ENCODE results near the gene GPR87. TPM values are rescaled to one million over a fixed set of nuclear protein-coding genes. Genes with fewer than 3 reads are reported as not detected.

The GPR87 gene
- polyA plus RNA-seq, 1 donor: not detected

DNA sequence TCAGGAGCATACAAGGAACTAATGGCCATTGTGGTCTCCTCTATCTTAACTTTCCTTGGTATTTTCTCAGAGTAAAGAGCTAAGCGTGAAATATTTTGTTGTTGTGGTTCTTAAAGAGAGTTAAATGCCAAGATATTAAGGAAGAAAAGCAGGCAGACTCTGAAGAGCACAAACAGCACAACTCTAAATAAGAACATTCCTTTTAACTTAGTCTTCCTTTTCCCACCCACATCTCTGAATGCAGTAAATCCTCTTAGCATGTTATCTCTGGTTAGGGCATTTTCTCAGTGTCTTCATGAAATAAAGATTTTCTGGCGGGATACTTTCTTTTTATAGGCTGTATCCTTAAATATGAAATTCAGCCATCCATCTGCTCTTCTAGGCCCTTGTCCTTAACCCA lies 1.5 kb downstream of the GPR87 start:
- no peak for DNase-seq

DNA sequence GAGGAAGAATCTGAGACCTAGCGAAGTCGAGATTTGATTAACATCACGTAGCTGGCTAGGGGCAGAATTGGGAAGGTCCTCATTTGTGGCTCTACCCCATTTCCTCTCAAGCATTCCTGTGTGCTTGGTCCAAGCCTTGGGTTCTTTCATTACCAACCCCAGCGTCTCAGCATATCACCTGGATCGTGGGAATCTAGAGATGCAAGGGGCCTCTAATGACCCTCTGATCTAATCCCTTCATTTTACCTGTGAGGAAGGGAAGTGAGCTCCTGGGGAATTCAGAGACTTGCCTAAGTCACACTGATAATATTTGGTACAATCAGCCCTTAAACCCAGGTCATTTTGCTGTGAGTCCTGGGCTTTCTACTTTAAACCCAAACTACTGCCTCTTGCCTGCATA lies 2.0 kb downstream of the GPR87 start:
- DNase-seq: no peak

DNA sequence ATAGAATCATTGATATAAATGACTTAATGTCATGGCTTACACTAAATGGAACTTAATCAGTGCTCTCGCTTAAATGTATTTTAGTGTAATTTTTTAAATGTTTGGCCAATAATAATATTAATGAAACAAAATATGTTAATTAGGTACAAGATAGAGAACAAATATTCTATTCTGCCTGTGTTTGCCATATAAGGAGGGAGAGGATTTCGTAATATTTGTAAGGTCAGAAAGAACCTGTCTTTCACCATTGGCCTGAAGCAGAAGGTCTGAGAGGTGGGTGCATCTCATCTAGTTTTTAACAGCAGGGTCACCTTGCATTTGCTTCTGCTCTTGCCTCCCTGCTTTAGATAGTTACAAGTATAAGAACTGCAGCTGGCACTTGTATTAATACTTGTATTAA lies 2.5 kb downstream of the GPR87 start:
- no peak for DNase-seq

DNA sequence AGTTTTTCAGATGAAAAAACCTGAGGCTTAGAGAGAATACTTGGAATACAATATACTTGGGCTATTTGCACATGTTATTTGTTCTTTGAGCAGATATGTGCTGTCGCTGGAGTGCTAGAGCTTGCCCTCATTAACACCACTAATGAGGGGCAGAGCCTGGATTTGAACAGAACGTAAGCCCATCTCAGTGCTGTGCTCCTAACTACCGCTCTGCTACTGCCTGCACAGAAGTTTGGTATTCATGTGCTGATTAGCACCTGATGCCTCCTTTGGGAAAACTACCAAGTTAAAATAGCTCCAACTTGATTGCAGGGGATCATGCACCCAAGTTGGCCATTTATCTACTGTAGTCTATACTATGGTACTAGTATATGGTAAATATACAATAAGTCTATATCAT lies 3.6 kb downstream of the GPR87 start:
- DNase-seq: no peak

DNA sequence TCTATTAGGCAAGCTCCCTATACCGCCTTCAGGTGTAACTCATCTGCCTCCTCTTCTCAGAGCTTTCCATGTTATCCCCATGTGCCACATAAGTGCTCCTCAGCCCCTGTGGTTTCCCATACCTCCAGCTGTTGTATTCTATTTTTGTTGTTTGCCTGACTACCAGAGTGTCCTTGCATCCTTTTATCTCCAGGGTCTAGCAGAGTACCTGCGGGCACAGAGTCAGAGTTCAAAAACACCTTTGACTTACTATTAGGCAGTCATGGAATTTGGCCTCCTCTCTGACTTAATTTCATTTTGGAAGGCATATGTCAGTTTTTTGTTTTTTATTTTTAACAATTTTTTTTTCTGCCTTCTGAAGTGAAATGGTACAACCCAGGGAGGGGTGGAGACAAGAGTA lies 7.1 kb downstream of the GPR87 start:
- no peak for DNase-seq

DNA sequence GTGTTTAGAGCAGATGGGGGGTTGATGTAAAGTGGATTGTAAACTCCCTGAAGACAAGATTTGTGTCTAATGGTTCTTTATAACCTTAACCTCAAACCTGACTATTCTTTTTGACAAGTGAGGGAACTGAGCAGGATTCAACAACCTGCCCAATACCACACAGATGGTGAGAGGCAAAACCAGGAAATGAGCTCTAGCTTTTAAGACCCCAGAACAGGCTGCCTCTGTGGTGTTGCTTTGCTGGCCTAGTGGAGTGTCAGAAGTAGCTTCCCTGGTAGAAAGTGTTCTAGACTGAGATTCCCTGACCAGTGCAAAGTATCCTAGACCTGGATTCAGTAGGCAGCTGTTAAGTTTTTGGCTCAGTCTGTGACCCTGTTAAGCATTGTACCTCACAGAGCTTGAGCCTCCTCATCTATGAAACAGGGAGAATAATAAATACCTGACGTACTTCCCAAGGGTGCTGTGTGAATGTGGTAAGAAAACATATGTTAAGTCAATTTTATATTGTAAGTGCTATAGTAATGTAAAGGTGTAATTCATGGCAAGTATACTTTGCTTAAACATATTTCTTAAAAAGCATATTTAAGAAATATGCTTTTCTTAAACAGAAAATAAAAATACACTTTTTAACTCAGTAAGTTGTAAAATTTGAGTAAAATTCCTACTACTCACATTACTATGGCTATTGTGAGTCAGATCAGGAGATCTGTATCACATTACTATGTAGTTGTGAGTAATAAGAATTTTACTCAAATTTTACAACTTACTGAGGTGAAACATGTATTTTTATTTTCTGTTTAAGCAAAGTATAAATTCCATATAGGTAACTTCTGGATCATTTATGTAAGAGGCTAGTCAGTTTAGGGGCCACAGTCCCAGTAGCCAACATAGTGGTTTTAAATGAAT lies 8.8 kb downstream of the GPR87 start:
- DNase-seq: no peak

DNA sequence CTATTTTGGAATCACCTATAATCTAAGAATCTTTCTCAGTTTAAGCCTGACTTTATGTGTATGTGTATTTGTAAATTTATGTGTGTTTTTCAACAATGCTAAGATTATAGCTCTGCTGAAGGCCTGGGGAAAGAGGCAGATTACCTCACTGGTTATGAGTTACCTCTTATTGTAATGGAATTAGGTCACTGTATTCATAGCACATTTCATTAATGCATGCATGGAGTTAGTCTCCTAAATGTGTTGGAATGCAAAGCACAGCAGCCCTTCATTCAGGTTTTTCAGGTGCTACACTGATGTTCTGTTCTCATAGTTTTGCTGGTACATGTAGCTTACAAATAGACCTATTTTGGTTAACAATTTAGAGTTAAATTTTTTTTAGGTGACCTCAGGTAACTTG lies 9.5 kb downstream of the GPR87 start:
- DNase-seq: no peak

DNA sequence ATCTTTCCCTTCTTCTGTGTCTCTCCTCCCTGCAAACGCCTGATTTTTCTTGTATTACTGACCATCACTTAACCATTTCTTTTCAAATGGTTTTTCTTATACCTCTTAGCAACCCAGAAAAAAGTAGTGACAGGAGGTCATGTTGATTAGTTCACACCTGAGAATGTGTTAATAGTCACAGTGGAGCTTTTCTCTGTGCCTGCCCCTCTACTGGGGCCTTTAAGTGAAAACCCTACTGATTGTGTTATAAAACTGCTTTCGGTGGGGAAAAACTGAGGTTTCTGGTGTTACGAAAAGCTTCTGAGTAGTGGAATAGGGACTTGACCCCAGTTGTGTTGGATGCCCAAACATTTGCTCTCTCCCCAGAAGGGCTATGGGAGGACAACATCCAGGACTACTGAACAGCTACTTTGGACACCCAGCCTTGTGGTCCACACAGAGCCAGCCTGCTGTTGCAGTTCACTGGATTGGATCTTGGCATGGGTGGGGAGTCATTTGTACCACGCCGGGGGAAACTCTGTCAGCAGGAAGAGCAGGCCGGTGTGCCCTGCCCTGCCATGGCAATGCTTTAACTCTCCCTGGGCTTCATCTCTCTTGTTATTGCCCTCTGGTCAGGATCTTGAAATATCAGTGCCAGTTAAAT lies 10.3 kb downstream of the GPR87 start:
- DNase-seq: no peak

DNA sequence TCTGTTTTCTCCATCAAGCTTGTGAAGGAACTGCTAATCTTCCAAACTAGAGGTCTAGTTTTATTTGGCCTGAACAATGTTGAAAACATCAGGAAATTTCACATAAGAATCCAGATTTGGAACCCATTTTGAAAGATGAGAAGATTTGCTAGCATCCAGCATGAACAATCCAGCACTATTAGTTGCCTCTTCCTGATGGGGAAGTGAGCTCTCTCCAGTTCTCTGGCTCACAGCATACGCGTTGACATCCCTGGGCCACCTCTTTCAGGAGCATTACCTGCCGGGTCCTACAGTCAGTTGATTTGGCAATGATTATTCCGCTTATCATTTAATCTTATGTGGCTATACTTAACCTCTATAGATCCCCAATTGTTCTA lies 10.9 kb downstream of the GPR87 start:
- no peak for DNase-seq

DNA sequence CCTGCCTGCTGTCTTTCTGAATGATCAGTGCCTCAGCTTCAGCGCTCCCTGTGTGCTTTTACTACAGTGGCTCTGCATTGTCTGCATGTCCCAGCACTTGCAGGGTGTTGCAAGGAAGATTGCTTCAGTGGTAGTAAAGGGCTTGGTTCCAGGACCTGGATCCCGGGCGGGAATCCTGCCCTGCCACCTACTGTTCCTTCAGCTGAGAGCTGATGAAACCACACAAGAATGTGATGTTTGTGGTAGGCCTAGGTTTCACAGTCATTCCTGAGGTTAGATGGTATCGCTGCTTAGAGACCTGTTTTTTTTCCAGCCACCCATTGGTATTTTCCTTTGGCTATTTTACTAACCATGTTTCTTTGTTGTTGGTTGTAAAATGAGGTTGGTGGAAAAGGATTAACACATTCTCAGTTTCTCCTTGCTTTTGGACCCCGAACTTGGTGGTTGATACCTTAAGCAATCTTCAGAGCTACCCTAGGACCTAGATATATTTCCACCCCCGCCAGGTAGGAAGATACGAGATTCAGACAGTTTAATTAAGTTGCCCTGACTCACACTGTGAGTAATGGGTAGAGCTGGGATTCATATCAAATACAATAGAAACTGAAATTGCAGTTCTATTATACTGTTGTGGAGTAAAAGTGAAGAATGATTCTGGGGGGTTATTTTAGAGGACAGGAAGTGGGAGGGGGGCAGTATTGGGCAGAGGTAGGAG lies 11.4 kb downstream of the GPR87 start:
- DNase-seq: no peak

DNA sequence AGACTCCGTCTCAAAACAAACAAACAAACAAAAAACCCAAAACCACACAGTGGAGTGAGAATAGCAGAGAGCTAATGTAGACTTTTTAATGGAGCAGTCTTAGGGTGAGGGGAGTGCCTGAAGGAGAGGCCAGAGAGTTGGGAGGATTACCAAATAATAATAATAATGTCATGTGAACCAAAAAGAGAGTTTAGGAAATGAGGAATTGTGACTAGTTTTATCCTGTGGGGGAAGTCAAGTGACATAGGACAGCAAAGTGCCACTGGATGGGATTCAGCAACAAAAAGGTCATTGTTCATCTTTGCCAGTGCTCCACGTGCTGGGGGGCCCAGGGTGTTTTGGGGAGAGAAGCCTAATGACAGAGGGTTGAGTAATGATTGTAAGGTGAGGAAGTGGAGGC lies 12.9 kb downstream of the GPR87 start:
- no peak for DNase-seq

DNA sequence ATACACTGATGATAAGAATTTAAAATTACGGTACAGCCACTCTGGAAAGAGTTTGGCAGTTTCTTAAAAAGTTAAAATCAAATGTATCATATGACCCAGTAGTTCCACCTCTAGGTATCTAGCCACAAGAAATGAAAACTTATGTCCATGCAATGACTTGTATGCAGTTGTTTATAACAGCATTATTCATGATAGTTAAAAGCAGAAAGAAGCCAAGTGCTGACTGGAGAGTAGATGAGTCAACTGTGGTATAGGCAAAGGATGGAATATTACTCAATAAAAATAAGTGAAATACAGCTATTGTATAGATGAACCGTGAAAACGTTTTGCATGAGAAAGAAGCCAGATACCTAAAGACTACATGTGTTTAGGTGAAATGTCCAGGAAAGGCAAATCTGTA lies 14.8 kb downstream of the GPR87 start:
- no peak for DNase-seq

DNA sequence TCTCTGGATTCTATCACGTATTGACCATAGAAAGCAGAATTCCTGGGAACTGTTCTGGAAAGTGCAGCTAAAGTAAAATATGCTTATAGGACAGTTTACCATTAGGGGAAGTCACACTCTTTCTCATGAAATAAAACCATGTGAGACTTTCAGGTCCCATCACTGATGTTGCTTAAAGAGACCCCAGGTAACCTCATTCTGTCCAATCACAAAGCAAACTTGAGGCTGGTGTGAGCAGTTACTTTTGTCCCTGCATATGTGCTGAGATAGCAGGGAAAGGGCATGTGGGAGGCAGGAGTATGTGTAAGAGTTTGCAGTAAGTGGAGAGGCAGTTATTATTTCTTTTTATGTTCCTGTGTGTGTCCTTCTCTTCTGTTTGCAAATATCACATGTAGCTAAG lies 16.1 kb downstream of the GPR87 start:
- no peak for DNase-seq

DNA sequence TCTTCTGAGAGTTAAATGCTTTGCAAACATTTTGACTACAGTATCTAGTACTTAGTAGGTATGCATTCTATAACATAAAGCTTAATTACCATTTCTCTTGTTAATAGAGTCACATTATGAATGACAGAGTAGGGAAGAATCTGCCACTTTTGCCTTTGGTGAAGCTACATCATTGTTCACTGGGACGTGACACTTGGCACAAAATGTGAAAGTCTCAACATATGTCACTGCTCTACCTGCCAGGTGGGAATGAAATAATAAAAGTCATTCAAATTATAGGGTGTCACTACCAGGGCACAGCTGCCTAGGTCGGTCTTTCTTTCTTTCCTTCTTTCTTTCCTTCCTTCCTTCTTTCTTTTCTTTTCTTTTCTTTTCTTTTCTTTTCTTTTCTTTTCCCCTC lies 17.6 kb downstream of the GPR87 start:
- no peak for DNase-seq

DNA sequence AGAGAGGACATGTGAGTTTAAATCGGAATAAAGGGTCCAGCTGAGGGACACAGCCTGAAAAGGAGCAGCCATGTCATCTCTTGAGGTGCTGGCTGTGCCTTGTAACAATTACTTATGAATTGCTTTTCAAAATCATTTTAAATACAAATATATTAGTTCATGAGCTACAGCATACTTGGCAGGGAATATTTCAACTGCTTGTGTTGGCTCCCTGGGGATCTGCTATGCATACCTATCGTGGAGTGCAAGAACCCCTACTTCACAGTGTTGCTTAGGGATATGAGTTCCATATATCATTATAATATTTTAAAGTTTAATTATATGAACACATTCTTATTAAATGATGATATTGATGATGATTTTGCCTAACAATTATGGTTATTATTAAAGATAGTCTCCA lies 19.2 kb downstream of the GPR87 start:
- DNase-seq: no peak

DNA sequence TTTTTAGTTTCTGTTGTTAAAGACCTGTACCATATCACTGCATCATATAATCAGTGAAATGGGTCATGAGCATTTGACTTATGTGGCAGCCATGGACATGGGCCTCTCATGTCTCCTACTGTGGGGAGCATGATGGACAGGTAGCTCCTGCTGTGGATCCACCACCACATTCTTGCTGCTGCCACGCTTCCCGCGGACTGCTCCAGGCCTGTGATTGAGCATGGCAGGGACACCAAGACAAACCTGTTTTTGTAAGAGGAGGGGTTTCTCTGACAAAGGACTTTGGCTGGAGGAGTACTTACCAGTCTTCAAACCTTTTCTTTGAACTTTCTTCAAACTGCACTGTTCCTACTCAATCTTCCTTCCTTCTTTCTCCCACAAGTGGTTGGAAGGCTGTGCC lies 20.4 kb downstream of the GPR87 start:
- DNase-seq: no peak

DNA sequence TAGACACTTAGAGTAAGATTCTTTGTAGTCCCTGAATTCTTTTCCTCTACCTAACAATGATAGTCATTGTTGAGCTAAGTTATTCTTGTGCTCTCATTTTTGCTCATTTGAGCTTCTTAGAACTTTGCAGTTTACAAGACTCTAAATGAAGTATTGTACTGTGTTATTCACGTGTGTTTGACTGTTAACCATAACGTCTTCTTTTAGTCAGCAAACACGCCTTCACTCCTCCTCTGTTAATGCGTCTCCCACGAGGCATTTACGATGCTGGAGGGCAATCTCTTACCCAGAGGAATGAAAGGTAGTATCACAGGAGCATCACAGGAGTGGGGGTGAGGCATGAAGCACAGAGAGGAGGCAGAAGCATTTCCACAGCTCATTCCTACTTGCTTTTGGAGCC lies 23.5 kb downstream of the GPR87 start:
- no peak for DNase-seq

DNA sequence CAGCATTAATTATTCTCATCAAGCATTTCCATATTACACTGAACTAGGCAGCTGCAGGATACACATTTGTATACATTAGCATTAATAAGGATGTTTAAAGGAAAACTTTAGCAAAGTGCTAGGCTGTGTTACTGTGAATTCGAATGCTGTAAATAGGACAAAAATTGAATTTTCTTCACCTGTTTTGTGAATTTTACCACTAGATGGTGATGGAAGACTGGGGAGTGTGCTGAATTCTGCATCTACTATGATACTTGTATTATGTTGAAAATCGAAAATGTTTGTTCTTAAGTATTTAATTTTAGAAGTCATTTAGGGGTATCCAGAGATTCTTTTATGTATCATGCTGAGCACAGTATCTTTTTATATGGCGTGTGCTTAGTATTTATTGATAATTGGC lies 25.9 kb downstream of the GPR87 start:
- DNase-seq: peak; percentile 31

DNA sequence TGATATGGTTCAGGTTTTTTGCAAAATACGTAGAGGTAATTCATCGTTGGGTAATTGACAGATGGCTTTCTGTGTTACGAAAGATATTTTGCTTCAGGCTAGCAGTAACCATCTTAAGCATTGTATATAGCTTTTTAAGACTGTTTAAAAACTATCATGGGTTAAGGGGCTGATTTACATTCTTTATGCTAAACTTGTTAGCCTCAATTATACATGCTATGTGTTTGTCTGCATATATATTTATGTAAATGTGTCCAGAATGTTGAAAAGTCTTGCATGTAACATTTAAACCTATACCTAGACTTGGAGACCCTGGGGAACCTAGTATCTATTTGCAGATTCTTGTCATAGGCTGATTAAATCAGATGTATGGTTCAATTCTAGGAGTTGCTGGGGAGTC lies 27.2 kb downstream of the GPR87 start:
- no peak for DNase-seq

DNA sequence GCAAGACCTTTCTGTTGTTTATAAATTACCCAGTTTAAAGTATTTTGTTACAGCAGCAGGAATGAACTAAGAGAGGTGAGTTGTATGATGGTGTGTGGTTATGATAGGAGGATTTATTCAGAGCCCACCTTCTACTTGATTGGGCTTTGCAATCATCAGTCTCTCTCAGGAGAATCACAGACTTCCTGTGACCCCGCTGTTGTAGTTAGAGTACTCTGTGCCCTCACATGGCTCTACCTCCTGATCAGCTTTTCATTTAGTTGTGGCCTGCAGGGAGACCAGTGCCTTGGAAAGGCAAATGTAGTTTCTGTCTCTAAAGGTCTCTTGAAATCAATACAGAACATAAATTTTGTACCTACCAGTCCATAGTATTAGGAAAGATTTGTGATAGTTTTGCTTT lies 30.7 kb downstream of the GPR87 start:
- DNase-seq: no peak

DNA sequence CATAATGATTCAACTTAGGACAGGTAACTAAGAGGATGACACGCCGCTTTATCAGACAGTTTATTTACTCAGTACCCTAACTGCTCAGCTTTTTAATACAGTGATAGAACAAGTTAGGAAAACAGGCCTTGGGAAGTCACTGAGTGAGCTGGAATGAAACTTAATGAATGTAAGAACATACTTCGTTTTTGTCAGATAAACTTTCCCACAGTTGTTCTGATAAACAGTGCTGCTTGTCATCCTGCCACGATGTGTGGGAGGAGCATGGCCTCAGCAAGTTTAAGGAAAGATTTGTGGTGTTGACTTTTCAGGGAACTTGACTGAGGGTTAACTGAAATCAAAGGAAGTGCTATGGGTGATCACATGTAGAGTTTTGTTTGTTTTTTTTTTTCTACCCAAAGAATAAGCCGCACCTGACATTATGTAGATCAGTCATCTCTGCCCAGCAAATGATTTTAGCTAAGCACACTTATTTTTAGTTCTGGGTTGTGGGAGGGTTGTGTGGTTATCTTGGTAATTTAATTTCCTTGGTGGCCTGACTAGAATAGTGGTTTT lies 32.6 kb downstream of the GPR87 start:
- no peak for DNase-seq

DNA sequence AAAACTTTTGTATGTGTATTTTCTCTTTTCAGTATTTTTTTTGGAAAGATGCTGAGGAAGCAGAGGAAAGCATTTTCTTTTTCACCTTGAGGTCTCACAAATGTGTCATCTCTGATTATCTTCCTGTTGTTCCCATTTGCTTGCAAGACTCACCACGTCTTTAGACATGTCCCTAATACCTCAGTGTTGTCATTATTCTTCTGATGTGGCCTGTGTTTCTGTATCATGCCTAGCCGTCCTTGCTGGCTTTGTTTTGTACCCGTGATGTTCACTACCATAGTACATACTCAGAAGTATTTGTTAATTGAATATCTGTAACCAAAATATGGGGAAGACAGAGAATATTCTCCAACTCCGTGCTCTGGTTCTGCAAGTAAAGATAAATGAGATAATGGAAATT lies 33.2 kb downstream of the GPR87 start:
- DNase-seq: no peak

DNA sequence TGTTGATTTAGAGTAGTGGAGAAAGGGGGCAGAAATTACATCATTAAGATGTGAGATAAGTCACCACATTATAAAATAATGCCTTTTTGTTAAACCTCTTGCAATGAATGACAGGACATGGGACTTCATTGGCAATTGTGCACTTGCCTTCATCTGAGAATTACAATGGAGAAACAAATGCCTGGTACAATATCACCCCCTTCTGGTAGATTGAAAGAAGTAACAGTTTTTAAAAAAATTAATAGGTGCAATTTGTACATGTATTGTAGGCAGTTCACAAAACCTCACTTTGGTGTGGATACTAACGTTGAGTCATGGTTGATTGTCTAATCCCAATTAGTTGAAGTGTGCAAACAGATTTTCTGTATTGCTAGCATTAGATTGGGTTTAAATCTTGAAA lies 33.7 kb downstream of the GPR87 start:
- DNase-seq: peak; percentile 52
